Measurements from ENCODE around the gene PRR7. TPM values are rescaled to one million over a fixed set of nuclear protein-coding genes. Genes with fewer than 3 reads are reported as not detected.

PRR7 gene
- total RNA-seq, 4 donors from 2014 or later = 1.9 to 3.0 TPM; not detected in 2

DNA sequence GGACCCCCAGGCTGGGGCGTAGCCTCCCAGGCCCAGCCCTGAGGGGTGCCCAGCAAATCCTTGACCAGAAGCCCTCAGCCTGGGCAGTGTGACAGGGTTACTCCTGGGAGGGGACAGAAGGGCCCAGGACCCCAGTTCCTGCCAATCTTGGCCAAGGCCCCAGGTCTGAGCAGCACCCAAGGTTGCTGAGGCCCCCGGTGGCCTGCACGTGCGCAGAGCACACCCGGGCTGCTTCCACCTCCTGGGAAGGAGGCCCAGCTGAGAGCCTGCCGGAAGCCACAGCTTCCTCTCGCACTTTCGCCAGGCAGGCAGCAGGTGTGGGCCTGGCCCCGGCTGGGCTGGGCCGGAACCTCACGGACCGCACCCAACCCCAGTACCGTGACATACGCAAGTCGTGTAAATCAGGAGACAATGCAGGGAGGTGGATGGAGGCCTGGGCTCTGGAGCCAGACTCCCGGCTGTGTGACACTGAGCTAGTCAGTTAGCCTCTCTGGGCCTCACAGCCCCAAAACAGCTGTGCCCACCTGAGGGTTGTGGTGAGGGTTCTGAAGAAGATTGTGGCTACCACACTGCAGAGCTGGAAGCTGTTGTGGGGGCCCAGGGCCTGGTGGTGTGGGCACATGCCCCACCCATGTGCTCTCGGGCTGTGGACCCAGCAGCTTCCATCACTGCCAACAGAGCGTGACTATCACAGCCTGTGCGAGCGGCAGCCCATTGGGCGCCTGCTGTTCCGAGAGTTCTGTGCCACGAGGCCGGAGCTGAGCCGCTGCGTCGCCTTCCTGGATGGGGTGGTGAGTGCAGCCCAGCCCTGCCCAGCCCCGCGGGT lies 15.1 kb upstream of the PRR7 start:
- intact Hi-C loops (cut with DNase I; ENCODE audit: low total_unique reads) = no loop called here

GRCh38 chr5:177432143-177432838 lies 14.3 kb upstream of the PRR7 start:
- H3K4me3 ChIP-seq = no peak overlapping the region
- no peak overlapping the region for H3K27ac ChIP-seq
- H3K4me1 ChIP-seq = peaks cover 0 to 8% of the 10 kb centered on the region in 2 donors
- H3K36me3 ChIP-seq = no peaks in the 10 kb centered on the region
- no peaks in the 10 kb centered on the region for H3K9me3 ChIP-seq
- intact Hi-C loops (cut with DNase I; ENCODE audit: low total_unique reads) = no loop called here
- no peaks in the 10 kb centered on the region for H3K27me3 ChIP-seq
- no peak for DNase-seq
- TF ChIP-seq POLR2A (IDR thresholded peaks at IDR 0.05) = no peak
- no peak for TF ChIP-seq CTCF (IDR thresholded peaks at IDR 0.05)

More for the DNA sequence above, 15.1 kb upstream of the PRR7 start:
- TF ChIP-seq CTCF (IDR thresholded peaks at IDR 0.05) (no peak), POLR2A (IDR thresholded peaks at IDR 0.05) (no peak)
- no peaks in the 10 kb centered on the region for H3K9me3 ChIP-seq
- peaks cover 0 to 8% of the 10 kb centered on the region in 2 donors for H3K4me1 ChIP-seq
- no peak for DNase-seq
- no peaks in the 10 kb centered on the region for H3K27me3 ChIP-seq
- H3K36me3 ChIP-seq = no peaks in the 10 kb centered on the region
- no peak overlapping the region for H3K27ac ChIP-seq
- H3K4me3 ChIP-seq = no peak overlapping the region

DNA sequence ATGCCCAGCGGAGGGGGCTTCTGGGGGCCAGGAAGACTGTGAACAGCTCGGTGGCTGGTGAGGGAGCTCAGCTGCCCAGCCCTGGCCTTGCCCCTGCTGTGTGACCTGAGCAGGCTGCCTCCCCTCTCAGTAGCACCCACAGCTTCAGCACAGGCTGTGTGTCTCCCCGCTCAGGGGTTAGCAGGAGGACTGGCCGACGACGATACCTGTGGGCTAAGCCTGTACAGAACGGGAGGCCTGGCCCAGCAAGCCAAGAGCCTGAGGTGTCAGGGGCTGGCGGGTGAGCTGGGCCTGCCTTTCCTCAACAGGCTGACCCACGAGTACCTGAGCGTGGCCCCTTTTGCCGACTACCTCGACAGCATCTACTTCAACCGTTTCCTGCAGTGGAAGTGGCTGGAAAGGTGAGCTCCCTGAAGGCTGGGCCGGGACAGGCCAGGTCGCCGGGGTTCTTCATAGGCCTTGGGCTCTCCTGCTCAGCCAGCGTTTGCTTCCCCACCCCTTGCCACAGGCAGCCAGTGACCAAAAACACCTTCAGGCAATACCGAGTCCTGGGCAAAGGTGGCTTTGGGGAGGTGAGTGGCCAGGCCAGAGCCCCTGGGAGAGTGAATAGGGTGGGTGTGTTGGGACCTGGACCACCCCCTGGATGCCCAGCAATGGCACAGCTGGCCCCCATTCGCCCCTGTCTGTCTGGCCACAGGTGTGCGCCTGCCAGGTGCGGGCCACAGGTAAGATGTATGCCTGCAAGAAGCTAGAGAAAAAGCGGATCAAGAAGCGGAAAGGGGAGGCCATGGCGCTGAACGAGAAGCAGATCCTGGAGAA lies 13.6 kb upstream of the PRR7 start:
- Histone ChIP-seq H3K36me3 (no peaks in the 10 kb centered on the region), H3K4me3 (no peak overlapping the region), H3K27ac (no peak overlapping the region), H3K27me3 (no peaks in the 10 kb centered on the region), H3K9me3 (no peaks in the 10 kb centered on the region), H3K4me1 (peaks cover 0 to 2% of the 10 kb centered on the region in 2 donors)
- TF ChIP-seq CTCF (IDR thresholded peaks at IDR 0.05) (no peak), POLR2A (IDR thresholded peaks at IDR 0.05) (no peak)
- intact Hi-C loops (cut with DNase I; ENCODE audit: low total_unique reads) = no loop called here
- no peak for DNase-seq

GRCh38 chr5:177433658-177434217 lies 12.9 kb upstream of the PRR7 start:
- Histone ChIP-seq H3K36me3 (no peaks in the 10 kb centered on the region), H3K27me3 (no peaks in the 10 kb centered on the region), H3K4me1 (no peaks in the 10 kb centered on the region), H3K4me3 (no peak overlapping the region), H3K27ac (no peak overlapping the region), H3K9me3 (no peaks in the 10 kb centered on the region)
- intact Hi-C loops (cut with DNase I; ENCODE audit: low total_unique reads) = no loop called here
- TF ChIP-seq CTCF (IDR thresholded peaks at IDR 0.05) = no peak
- TF ChIP-seq POLR2A (IDR thresholded peaks at IDR 0.05) = no peak
- no peak for DNase-seq
